ENCODE results near the gene PBRM1. TPM values are rescaled to one million over a fixed set of nuclear protein-coding genes. Genes with fewer than 3 reads are reported as not detected.

The PBRM1 gene
- total RNA-seq, 2 experiments from 2014 or later = 52.3 to 59.2 TPM

- intact Hi-C loops (cut with micrococcal nuclease) = no loop called here
- ChIA-PET POLR2A (no interaction called here), CTCF (no interaction called here)
- no peaks in the 10 kb centered on the region for H3K27me3 Mint-ChIP-seq
- no peak overlapping the region for H3K27ac Mint-ChIP-seq
- no peak overlapping the region for H3K4me3 Mint-ChIP-seq
- no peaks in the 10 kb centered on the region for H3K4me1 Mint-ChIP-seq (ENCODE audit: low read depth)
- H3K36me3 Mint-ChIP-seq = no peaks in the 10 kb centered on the region
- no peak for DNase-seq
- H3K9me3 Mint-ChIP-seq = no peaks in the 10 kb centered on the region
Measured at GRCh38 chr3:52501046-52501445, 184.7 kb downstream of the PBRM1 start.

- Mint-ChIP-seq H3K36me3 (no peaks in the 10 kb centered on the region), H3K27me3 (no peaks in the 10 kb centered on the region), H3K27ac (no peak overlapping the region), H3K9me3 (no peaks in the 10 kb centered on the region), H3K4me3 (no peak overlapping the region), H3K4me1 (ENCODE audit: low read depth) (no peaks in the 10 kb centered on the region)
- no peak for DNase-seq
- POLR2A ChIA-PET = no interaction called here
- CTCF ChIA-PET = interaction anchor here (0.5 to 1.4 kb wide), 3 partner anchors 16 to 92 kb away, joined by 3 to 4 read pairs (median 3); no protein-coding TSS in a partner anchor
- intact Hi-C loops (cut with micrococcal nuclease) = no loop called here
Measured at GRCh38 chr3:52498137-52499054, 187.3 kb downstream of the PBRM1 start.

GRCh38 chr3:52495777-52496602, 189.7 kb downstream of the PBRM1 start:
- Mint-ChIP-seq H3K4me3 (no peak overlapping the region), H3K9me3 (no peaks in the 10 kb centered on the region), H3K27me3 (no peaks in the 10 kb centered on the region), H3K36me3 (peaks cover 14% of the 10 kb centered on the region), H3K27ac (no peak overlapping the region), H3K4me1 (ENCODE audit: low read depth) (no peaks in the 10 kb centered on the region)
- intact Hi-C loops (cut with micrococcal nuclease) = no loop called here
- ChIA-PET POLR2A (no interaction called here), CTCF (no interaction called here)
- DNase-seq = no peak

Other genes starting within 250 kb of the PBRM1 start
- under 1 TPM; 0.10 to 0.14 TPM for gene SEMA3G, start 240.8 kb downstream of the PBRM1 start, total RNA-seq
- 1 to 10 TPM; 3.0 to 4.7 TPM for gene TNNC1, start 231.9 kb downstream of the PBRM1 start, total RNA-seq
- gene NISCH, start 230.3 kb downstream of the PBRM1 start, total RNA-seq = 10 to 100 TPM; 50.8 to 60.2 TPM
- gene STAB1, start 190.6 kb downstream of the PBRM1 start, total RNA-seq = under 1 TPM in 1 of 2 experiments, not detected in 1; 0.14 TPM
- 10 to 100 TPM; 46.9 to 49.5 TPM for gene NT5DC2, start 152.1 kb downstream of the PBRM1 start, total RNA-seq
- gene UQCC5, start 149.3 kb downstream of the PBRM1 start, total RNA-seq = 10 to 100 TPM; 12.9 to 13.3 TPM
- gene GNL3, start 119 bp upstream of the PBRM1 start, total RNA-seq = 100 to 1,000 TPM; 167 to 172 TPM
- 10 to 100 TPM; 34.1 to 36.9 TPM for gene GLT8D1, start 19.9 kb upstream of the PBRM1 start, total RNA-seq
- 100 to 1,000 TPM; 132 TPM for gene SPCS1, start 20.2 kb upstream of the PBRM1 start, total RNA-seq
- 10 to 100 TPM; 16.9 to 21.7 TPM for gene NEK4, start 85.0 kb upstream of the PBRM1 start, total RNA-seq
- gene ITIH1, start 91.7 kb upstream of the PBRM1 start, total RNA-seq = not detected
- not detected for gene ITIH3, start 108.9 kb upstream of the PBRM1 start, total RNA-seq
- gene ITIH4, start 144.8 kb upstream of the PBRM1 start, total RNA-seq = 1 to 10 TPM; 4.3 to 6.3 TPM
- gene MUSTN1, start 149.1 kb upstream of the PBRM1 start, total RNA-seq = 1 to 10 TPM in 1 of 2 experiments, not detected in 1; 1.1 TPM
- 10 to 100 TPM; 13.0 to 18.3 TPM for gene STIMATE, start 211.6 kb upstream of the PBRM1 start, total RNA-seq